HEK293 (cell line): ENCODE data around the gene LACTBL1.
"Not testable (repeated sequence)": the region's sequence is repeated elsewhere in the genome, so short reads cannot be mapped to it uniquely, and the experiment has no call there.

Experiments used
- CTCF ChIA-PET: fragments of 350-600 bp; formaldehyde crosslinking; extraction: SDS; loops from one replicate; lab custom pipeline; 2021; ENCODE audit warnings: antibody characterized with exemption; lab: Yijun Ruan, JAX
- POLR2A ChIA-PET: fragments of 300-600 bp; formaldehyde crosslinking; extraction: SDS; loops from one replicate; lab custom pipeline; 2020; ENCODE audit warnings: antibody characterized with exemption, inconsistent platforms; lab: Yijun Ruan, JAX
- H3K27ac ChIP-seq: fragments of 200-500 bp; sonication (Bioruptor generic); 2 replicates; pipeline ENCODE4 v1.5.1; 2014; ENCODE audit warnings: low read depth, low read length, control low read depth, inconsistent platforms; ENCODE audit errors: extremely low read depth
- H3K36me3 ChIP-seq, 2 experiments: fragments of 200-500 bp in 1 of 2; sonication (Bioruptor generic) in 1 of 2; 1 replicate in 1 of 2; 2 replicates in 1 of 2; pipeline ENCODE4 v1.5.1; 2014 to 2017; ENCODE audit warnings: inconsistent platforms in 2 of 2, low read length in 2 of 2; ENCODE audit not compliant: control insufficient read depth in 2 of 2, insufficient read depth in 1 of 2
- H3K4me1 ChIP-seq: fragments of 200-500 bp; sonication (Bioruptor generic); 2 replicates; pipeline ENCODE4 v1.5.1; 2014; ENCODE audit warnings: mild to moderate bottlenecking, low read length, inconsistent platforms; ENCODE audit not compliant: control insufficient read depth, insufficient read depth
- H3K4me3 ChIP-seq: 2 replicates; pipeline ENCODE4 v1.5.1; 2011; ENCODE audit warnings: low read depth, mild to moderate bottlenecking, control low read depth, low read length, moderate library complexity
- H3K9me3 ChIP-seq: fragments of 200-500 bp; sonication (Bioruptor generic); 2 replicates; pipeline ENCODE4 v1.5.1; 2014; ENCODE audit warnings: low read depth, low read length, inconsistent platforms; ENCODE audit not compliant: control insufficient read depth, insufficient read depth
- MYNN ChIP-seq: fragments of 450-650 bp; formaldehyde crosslinking; IDR thresholded peaks from 2 replicates; pipeline ENCODE4 v1.5.1; 2016; ENCODE audit warnings: missing biosample characterization, missing genetic modification characterization, borderline replicate concordance
- PRDM1 ChIP-seq: fragments of 450-650 bp; formaldehyde crosslinking; IDR thresholded peaks from 2 replicates; pipeline ENCODE4; 2016; ENCODE audit warnings: missing biosample characterization, missing genetic modification characterization
- RBAK ChIP-seq: fragments of 450-650 bp; formaldehyde crosslinking; IDR thresholded peaks from 2 replicates; pipeline ENCODE4 v1.5.1; 2016; ENCODE audit warnings: missing biosample characterization, missing genetic modification characterization
- SCRT1 ChIP-seq: fragments of 450-650 bp; formaldehyde crosslinking; IDR thresholded peaks from 2 replicates; pipeline ENCODE4 v1.5.1; 2016; ENCODE audit warnings: missing biosample characterization, missing genetic modification characterization, borderline replicate concordance
- SCRT2 ChIP-seq: fragments of 450-650 bp; formaldehyde crosslinking; IDR thresholded peaks from 2 replicates; pipeline ENCODE4 v1.5.1; 2016; ENCODE audit warnings: missing biosample characterization, missing genetic modification characterization
- YY1 ChIP-seq: fragments of 450-650 bp; formaldehyde crosslinking; IDR thresholded peaks from 2 replicates; pipeline ENCODE4 v1.5.1; 2018; ENCODE audit warnings: missing biosample characterization, missing genetic modification characterization
- ZNF155 ChIP-seq: fragments of 450-650 bp; formaldehyde crosslinking; IDR thresholded peaks from 2 replicates; pipeline ENCODE4 v1.5.1; 2016; ENCODE audit warnings: missing biosample characterization, missing genetic modification characterization
- ZNF341 ChIP-seq: fragments of 450-650 bp; formaldehyde crosslinking; IDR thresholded peaks from 2 replicates; pipeline ENCODE4; 2016; ENCODE audit warnings: low read depth, missing biosample characterization, missing genetic modification characterization
- ZNF394 ChIP-seq: fragments of 450-650 bp; formaldehyde crosslinking; IDR thresholded peaks from 2 replicates; pipeline ENCODE4 v1.5.1; 2016; ENCODE audit warnings: missing biosample characterization, missing genetic modification characterization, mild to moderate bottlenecking, moderate library complexity, borderline replicate concordance
- ZNF426 ChIP-seq: fragments of 450-650 bp; formaldehyde crosslinking; IDR thresholded peaks from 2 replicates; pipeline ENCODE4 v1.5.1; 2017; ENCODE audit warnings: missing biosample characterization, missing genetic modification characterization, mild to moderate bottlenecking, inconsistent platforms, moderate library complexity
- ZNF521 ChIP-seq: fragments of 450-650 bp; formaldehyde crosslinking; IDR thresholded peaks from 2 replicates; pipeline ENCODE4 v1.5.1; 2017; ENCODE audit warnings: missing biosample characterization, mild to moderate bottlenecking, missing genetic modification characterization
- ZNF629 ChIP-seq: fragments of 450-650 bp; formaldehyde crosslinking; IDR thresholded peaks from 2 replicates; pipeline ENCODE4 v1.5.1; 2017; ENCODE audit warnings: missing biosample characterization, missing genetic modification characterization
- ZSCAN23 ChIP-seq: fragments of 450-650 bp; formaldehyde crosslinking; IDR thresholded peaks from 2 replicates; pipeline ENCODE4 v1.5.1; 2016; ENCODE audit warnings: missing biosample characterization, missing genetic modification characterization
- TF ChIP-seq, protein P1 (sequence below): fragments of 450-650 bp; formaldehyde crosslinking; IDR thresholded peaks from 2 replicates; pipeline ENCODE4 v1.5.1; 2016; ENCODE audit warnings: missing biosample characterization, missing genetic modification characterization, borderline replicate concordance
- TF ChIP-seq, protein P2 (sequence below): fragments of 450-650 bp; formaldehyde crosslinking; IDR thresholded peaks from 2 replicates; pipeline ENCODE4 v1.5.1; 2016; ENCODE audit warnings: missing biosample characterization, missing genetic modification characterization
- TF ChIP-seq, protein P3 (sequence below): fragments of 450-650 bp; formaldehyde crosslinking; IDR thresholded peaks from 2 replicates; pipeline ENCODE4 v1.5.1; 2016; ENCODE audit warnings: missing biosample characterization, missing genetic modification characterization, borderline replicate concordance

The LACTBL1 gene

DNA sequence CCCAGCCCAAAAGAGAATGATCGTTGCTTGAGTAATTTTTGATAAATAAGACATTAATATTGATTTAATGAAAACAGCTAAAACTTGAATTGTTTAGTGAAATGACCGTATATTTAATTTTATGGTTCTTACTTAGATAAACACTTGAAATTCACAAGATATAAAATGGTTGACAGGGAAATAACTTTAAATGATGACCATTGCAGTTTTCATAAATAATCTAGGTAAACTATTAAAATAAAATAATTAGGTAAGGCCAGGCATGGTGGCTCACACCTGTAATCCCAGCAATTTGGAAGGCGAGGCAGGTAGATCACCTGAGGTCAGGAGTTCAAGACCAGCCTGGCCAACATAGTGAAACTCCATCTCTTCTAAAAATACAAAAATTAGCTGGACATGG, 19.7 kb upstream of the LACTBL1 start:
- H3K27ac ChIP-seq, H3K4me1 ChIP-seq, H3K4me3 ChIP-seq, H3K36me3 ChIP-seq, CTCF ChIA-PET, POLR2A ChIA-PET, H3K9me3 ChIP-seq: not testable (repeated sequence)

DNA sequence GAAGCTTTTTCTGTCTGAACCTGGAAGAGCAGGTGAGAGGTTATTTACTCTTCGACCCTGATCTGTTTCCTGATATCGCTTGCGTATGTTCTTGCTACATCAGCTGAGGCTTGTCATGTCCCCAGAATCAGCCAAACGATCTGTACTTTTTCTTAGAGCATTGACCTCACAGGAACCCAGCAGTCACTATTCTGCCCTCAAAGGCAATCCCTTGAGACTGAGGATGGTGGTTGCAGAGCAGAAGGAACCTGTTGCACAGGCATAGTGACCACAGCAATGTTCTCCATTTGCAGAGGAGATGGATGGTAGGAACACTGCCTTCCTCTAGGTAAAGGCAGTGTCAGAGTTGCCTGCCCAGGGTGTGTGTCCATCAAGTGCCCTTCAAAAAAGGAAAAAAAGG, 11.3 kb upstream of the LACTBL1 start:
- H3K36me3 ChIP-seq = no peaks in the 10 kb centered on the region
- no peak overlapping the region for H3K4me3 ChIP-seq
- H3K27ac ChIP-seq = no peak overlapping the region
- CTCF ChIA-PET = interaction anchor here (2.9 kb wide), 1 partner anchor 200 kb away, joined by 9 read pairs; no protein-coding TSS in a partner anchor
- POLR2A ChIA-PET = no interaction called here
- H3K4me1 ChIP-seq = no peaks in the 10 kb centered on the region
- H3K9me3 ChIP-seq = no peaks in the 10 kb centered on the region
- no peak for TF ChIP-seq ZNF629
- TF ChIP-seq, protein P1, sequence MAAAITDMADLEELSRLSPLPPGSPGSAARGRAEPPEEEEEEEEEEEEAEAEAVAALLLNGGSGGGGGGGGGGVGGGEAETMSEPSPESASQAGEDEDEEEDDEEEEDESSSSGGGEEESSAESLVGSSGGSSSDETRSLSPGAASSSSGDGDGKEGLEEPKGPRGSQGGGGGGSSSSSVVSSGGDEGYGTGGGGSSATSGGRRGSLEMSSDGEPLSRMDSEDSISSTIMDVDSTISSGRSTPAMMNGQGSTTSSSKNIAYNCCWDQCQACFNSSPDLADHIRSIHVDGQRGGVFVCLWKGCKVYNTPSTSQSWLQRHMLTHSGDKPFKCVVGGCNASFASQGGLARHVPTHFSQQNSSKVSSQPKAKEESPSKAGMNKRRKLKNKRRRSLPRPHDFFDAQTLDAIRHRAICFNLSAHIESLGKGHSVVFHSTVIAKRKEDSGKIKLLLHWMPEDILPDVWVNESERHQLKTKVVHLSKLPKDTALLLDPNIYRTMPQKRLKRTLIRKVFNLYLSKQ (tag by site-specific recombination) = no peak
- TF ChIP-seq, protein P2, sequence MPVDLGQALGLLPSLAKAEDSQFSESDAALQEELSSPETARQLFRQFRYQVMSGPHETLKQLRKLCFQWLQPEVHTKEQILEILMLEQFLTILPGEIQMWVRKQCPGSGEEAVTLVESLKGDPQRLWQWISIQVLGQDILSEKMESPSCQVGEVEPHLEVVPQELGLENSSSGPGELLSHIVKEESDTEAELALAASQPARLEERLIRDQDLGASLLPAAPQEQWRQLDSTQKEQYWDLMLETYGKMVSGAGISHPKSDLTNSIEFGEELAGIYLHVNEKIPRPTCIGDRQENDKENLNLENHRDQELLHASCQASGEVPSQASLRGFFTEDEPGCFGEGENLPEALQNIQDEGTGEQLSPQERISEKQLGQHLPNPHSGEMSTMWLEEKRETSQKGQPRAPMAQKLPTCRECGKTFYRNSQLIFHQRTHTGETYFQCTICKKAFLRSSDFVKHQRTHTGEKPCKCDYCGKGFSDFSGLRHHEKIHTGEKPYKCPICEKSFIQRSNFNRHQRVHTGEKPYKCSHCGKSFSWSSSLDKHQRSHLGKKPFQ (tag by site-specific recombination) = no peak
- TF ChIP-seq PRDM1 (tag by site-specific recombination) = no peak
- TF ChIP-seq SCRT2 (tag by site-specific recombination) = peak; percentile 84
- TF ChIP-seq, protein P3, sequence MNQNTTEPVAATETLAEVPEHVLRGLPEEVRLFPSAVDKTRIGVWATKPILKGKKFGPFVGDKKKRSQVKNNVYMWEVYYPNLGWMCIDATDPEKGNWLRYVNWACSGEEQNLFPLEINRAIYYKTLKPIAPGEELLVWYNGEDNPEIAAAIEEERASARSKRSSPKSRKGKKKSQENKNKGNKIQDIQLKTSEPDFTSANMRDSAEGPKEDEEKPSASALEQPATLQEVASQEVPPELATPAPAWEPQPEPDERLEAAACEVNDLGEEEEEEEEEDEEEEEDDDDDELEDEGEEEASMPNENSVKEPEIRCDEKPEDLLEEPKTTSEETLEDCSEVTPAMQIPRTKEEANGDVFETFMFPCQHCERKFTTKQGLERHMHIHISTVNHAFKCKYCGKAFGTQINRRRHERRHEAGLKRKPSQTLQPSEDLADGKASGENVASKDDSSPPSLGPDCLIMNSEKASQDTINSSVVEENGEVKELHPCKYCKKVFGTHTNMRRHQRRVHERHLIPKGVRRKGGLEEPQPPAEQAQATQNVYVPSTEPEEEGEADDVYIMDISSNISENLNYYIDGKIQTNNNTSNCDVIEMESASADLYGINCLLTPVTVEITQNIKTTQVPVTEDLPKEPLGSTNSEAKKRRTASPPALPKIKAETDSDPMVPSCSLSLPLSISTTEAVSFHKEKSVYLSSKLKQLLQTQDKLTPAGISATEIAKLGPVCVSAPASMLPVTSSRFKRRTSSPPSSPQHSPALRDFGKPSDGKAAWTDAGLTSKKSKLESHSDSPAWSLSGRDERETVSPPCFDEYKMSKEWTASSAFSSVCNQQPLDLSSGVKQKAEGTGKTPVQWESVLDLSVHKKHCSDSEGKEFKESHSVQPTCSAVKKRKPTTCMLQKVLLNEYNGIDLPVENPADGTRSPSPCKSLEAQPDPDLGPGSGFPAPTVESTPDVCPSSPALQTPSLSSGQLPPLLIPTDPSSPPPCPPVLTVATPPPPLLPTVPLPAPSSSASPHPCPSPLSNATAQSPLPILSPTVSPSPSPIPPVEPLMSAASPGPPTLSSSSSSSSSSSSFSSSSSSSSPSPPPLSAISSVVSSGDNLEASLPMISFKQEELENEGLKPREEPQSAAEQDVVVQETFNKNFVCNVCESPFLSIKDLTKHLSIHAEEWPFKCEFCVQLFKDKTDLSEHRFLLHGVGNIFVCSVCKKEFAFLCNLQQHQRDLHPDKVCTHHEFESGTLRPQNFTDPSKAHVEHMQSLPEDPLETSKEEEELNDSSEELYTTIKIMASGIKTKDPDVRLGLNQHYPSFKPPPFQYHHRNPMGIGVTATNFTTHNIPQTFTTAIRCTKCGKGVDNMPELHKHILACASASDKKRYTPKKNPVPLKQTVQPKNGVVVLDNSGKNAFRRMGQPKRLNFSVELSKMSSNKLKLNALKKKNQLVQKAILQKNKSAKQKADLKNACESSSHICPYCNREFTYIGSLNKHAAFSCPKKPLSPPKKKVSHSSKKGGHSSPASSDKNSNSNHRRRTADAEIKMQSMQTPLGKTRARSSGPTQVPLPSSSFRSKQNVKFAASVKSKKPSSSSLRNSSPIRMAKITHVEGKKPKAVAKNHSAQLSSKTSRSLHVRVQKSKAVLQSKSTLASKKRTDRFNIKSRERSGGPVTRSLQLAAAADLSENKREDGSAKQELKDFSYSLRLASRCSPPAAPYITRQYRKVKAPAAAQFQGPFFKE (tag by site-specific recombination) = no peak
- TF ChIP-seq YY1 (tag by site-specific recombination) = no peak
- TF ChIP-seq ZNF521 (tag by site-specific recombination) = no peak
- TF ChIP-seq SCRT1 (tag by site-specific recombination) = peak; percentile 52
- no peak for TF ChIP-seq ZNF426
- TF ChIP-seq ZNF155 (tag by site-specific recombination) = no peak
- TF ChIP-seq MYNN = no peak
- no peak for TF ChIP-seq ZSCAN23

DNA sequence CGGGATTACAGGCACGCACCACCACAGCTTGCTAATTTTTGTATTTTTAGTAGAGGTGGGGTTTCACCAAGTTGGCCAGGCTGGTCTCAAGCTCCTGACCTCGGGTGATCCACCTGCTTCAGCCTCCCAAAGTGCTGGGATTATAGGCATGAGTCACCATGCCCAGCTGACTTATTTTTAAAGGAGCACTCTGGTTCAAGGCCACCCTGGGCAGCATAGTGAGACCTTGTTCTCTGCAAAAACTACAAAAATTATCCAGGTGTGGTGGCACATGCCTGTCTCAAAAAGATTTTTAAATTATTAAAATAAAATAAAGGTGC, 7.8 kb upstream of the LACTBL1 start:
- H3K4me1 ChIP-seq, H3K36me3 ChIP-seq, H3K4me3 ChIP-seq, H3K27ac ChIP-seq, POLR2A ChIA-PET, H3K9me3 ChIP-seq: not testable (repeated sequence)
- CTCF ChIA-PET = interaction anchor here (0.6 to 4.4 kb wide), 3 partner anchors 120 to 848 kb away, joined by 3 to 61 read pairs (median 4); no protein-coding TSS in a partner anchor
- TF ChIP-seq RBAK (tag by site-specific recombination) (0 out of 2 replicates have a peak, but pooled peaks have one; percentile 2), ZNF341 (tag by site-specific recombination) (0 out of 2 replicates have a peak, but pooled peaks have one; percentile 1), ZNF394 (tag by site-specific recombination) (peak; percentile 39; the same call in 1 of the 2 replicates)
- TF ChIP-seq, all 188 proteins: peak for 3; not testable (repeated sequence) for 185
